Superior temporal gyrus (tissue), 1 donor: Measurements from ENCODE around the gene PCBP3.
"Not testable (repeated sequence)": the region's sequence is repeated elsewhere in the genome, so short reads cannot be mapped to it uniquely, and the experiment has no call there.

Experiments used
- DNase-seq: peaks from one replicate; pipeline ENCODE4 v3.0.0-alpha.2; 2016; ENCODE audit errors: extremely low spot score

Gene PCBP3

GRCh38 chr21:45945066-45945867 is 301.7 kb downstream of the PCBP3 start:
- DNase-seq, result no peak

- no peak for DNase-seq
These were observed 302.3 kb downstream of the PCBP3 start for GRCh38 chr21:45945868-45946210.

DNA sequence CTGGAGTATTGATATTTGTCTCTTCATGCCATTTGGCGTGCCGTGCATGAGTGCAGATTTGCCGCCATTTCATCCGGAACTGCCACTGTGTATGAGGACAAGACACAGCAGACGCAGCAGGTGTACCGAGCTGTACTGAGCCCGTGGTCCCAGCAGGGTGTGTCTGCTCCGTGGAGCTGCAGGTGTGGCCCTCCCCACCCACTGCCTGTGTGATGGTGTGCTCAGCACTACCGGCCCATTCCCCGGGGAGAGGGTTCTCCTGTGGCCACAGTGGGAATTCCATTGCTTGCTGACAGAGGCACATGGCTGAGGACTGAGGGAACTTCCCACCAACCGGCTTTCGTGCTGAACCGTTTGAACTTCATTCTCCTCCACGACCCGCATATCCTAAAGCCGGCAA is 303.8 kb downstream of the PCBP3 start:
- DNase-seq, result no peak

GRCh38 chr21:45947716-45948255 is 304.3 kb downstream of the PCBP3 start:
- DNase-seq, result no peak

DNA sequence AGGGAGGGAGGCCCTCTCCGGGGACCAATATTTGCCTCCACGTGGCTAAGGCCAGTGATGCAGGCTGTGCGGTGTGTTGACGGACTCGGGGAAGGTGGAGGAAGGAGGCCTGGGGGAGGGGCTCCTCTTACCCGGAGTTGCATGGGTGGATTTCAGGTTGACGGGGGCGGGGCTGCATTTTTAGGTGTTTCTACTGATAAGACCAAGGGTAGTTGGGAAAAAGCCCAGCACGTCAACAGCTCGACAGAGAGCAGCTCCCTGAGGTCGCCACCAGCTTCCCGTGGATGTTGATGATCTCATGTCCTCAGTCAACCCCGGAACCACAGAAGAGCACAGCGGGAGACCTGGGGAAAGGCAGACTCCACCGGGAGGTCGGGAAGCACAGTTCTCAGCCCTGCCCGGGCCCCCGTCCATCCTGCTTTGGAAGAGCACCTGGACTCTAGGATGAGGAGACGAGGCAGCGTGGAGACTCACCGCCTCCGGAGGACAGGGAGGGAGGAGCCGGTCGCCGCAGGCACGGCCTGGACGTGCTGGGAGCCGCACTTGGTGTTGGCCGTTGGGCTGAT is 305.1 kb downstream of the PCBP3 start:
- DNase-seq, result no peak

- DNase-seq, result no peak
These were observed 306.6 kb downstream of the PCBP3 start for GRCh38 chr21:45949928-45950739.

DNA sequence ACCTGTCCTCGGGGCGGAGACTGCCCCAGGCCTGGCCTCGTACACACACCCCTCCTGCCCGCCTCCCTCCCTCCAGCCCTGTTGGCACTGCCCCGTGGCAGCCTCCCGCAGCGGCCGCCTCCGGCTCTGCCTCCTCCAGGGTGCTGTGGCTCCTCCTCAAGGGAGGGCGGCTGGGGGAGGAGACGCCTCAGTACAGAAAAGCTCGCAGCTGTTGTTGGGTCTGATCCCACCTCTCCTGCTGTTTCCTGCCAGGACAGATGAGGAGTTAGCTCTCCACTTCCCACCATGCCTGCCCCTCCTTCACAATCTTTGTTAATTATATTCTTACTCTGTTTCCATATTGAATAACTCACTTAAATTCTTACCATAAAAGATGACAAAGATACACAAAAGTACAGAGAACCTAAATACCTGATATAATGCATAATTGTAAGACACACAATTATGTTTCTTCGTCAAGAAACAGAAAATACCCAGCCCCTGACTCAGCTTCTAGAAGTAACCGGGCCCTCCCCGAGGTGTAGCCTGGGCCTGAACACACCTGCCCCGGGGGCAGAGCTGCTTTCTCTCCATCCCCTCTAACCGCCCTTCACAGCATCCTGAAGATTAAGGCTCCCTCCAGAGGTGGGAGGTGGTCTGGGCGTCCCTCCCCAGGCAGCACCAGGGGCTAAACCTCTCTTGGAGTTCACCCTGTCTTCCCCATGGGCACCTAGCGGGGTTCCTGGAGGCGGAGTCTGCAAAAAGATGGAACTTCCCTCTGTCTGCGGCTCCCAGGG is 307.4 kb downstream of the PCBP3 start:
- DNase-seq, result no peak

DNA sequence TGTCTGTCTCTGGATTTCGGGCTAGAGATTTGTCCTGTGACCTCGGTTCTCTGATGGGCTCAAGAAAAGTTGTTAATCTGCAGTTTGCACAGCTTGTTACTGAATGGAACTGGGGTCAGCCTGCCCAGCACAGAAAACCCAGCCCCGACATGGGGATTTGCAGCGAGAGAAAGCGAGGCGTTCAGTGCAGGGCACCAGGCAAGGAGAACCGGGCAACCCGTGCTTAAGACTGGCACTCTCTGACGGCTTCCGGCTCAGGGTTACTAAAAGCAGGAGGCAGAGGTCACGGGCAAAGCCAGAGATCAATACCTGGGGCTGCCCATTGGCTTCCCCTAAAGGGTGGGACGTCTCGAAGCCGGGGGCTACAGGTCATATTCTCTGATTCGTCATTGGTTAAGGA is 308.2 kb downstream of the PCBP3 start:
- DNase-seq, result no peak

- not testable (repeated sequence) for DNase-seq
These were observed 309.0 kb downstream of the PCBP3 start for GRCh38 chr21:45952527-45952926.

DNA sequence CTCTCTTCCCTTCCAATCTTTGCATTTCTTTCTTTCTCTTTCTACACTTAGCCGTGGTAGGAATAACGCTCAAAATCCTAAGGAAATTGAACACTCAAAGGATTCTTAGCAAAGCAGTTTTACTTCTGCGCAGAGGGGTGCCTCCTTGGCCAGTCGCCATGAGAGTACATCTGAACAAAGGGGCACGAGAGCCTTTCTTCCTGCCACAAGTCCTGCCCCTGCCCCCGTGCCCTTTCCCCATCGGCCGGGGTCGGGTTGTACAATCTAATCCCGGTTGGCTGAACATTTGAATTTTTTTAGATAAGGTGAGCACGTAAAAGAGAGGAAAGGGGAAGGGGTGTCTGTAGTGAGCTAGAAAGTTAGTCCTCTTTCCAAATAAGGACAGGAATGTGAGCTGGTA is 309.4 kb downstream of the PCBP3 start:
- DNase-seq, result no peak

DNA sequence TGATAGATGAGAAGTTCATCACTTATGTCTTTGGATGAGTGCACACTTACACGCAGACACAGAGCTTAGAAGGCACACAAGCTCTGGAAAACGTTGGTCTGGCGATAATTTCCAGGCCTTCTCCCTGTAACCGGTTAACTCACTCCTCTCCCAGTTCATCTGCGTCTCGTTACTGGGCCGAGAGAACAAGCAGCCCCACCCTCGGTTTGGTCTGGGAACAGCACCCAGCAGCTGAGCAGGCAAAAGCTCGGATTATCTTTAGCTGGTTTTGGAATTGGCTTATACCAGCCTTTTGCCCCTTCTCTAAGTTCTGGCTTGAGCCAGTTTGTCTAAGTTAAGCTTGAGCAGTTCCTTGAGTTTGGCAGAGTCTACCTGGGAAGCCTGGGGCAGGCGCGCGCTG is 310.7 kb downstream of the PCBP3 start:
- no peak for DNase-seq

DNA sequence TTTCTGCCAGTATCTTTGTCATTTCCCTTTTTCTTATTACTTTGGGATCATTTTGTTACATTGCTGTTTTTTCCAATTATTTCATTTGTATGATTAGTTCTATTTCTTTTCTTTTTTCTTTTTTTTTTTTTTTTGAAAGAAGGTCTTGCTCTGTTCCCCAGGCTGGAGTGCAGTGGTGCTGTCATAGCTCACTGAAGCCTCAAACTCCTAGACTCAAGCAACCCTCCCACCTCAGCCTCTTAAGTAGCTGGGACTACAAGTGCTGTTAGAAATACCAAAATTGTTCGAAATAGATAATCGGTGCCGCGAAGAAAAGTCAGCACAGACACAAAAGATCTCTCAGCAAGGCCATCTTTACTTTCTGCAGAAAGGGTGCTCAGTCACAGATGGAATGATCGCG is 311.4 kb downstream of the PCBP3 start:
- no peak for DNase-seq

DNA sequence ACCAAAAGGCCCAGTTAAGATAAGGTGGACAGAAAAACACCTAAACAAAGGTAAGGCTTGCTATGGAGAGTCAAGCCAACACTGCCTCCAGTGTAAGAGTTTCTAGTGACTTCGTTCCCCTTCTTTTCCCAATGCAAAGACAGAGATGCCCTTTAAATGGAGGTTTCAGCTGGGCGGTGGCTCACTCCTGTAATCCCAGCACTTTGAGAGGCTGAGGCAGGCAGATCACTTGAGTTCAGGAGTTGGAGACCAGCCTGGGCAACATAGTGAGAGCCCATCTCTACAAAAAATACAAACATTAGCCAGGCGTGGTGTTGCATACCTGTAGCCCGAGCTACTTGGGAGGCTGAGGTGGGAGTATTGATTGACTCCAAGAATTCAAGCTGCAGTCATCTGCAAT is 314.0 kb downstream of the PCBP3 start:
- no peak for DNase-seq

DNA sequence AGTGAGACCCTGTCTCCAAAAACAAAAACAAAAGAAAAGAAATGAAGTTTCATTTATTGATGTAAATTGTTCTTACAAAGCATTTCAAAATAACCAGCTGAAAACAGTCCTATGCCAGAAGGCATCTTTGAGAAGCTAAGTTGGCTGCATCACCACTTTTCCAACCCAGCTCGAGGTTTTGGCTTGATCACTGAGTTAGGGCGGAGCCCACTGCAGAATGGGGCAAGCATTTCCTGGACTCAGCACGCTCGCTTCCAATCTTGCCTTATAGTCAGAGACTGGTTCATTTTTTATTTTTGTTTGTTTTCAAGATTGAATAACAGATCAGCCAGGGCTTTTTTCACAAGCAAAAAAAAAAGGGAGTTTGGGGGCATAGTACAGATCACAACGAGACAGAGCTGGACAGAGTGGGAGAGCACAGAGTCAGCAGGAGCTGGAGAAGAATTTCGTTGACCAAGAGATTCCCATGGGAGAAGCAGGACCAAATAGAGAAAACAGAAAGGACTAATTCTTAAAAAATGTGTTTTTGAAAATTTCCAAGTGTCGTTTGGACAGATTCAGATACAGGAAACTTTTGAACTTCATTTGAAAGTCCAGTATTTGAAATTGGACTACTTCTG is 314.6 kb downstream of the PCBP3 start:
- no peak for DNase-seq

DNA sequence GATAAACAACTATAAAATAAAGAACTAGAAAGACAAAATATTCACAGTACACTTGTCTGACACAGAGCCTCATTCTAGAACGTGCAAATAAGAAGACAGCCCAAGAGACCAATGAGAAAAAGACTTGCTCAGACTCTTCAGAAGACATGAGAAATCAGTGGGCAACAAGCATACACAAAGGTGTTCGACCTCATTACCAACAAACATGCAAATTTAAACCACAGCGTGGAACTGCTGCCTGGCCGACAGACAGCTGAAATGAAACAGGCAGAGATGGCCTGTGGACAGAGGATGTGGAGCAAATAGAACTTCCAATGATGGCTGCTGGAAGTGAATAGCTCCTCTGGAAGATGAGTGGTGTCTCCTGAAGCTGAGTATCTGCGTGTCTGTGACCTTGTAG is 315.7 kb downstream of the PCBP3 start:
- DNase-seq, result no peak

DNA sequence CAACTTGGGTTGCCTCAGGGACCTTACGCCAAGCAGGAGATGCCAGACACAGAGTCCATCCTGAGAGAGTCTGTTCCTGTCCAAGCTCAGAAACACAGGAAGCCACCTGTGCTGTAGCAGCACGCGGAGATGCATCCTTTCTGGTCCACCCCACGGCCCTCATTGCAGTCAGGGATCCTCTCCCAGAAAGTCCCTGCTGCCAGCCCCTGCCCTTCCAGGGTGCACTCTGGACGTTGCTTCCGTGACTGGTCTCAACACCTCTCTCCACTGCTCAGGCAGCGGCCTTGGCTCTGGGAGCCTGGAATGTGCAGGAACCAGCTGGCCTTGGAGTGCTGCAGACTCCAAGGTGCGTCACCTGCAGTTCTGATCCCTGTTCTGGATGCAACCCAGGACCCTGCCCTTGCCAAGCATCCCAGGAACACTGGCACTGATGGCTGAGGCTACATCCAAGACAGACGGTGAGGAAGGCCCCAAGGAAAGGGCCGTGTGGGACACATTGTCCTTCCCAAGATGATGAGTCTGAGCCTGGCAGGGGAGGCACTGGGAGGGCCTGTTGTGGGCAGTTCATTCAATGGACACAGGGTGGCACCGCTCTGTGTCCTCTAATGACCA is 316.4 kb downstream of the PCBP3 start:
- DNase-seq, result no peak

GRCh38 chr21:45961408-45961807 is 317.9 kb downstream of the PCBP3 start:
- DNase-seq, result not testable (repeated sequence)

- DNase-seq, result no peak
These were observed 319.2 kb downstream of the PCBP3 start for GRCh38 chr21:45962531-45963231.

GRCh38 chr21:45963232-45963570 is 319.7 kb downstream of the PCBP3 start:
- DNase-seq, result no peak

DNA sequence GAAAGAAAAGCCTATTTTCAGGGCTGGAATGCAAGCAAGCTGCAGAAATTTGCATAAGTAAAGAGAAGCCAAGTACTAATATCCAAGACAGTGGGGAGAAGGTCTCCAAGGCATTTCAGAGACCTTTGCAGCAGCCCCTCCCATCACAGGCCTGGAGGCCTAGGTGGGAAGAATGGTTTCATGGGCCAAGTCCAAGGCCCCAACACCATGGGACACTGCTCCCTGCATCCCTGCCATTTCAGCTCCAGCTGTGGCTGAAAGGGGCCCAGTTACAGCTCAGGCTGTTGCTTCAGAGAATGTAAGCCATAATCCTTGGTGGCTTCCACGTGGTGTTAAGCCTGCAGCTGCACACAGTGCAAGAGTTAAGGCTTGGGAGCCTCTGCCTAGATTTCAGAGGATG is 321.1 kb downstream of the PCBP3 start:
- DNase-seq, result no peak
